Body of pancreas (tissue), 4 donors: Measurements from ENCODE around the gene SCN2B. TPM values are rescaled to one million over a fixed set of nuclear protein-coding genes. Genes with fewer than 3 reads are reported as not detected.

Experiments used
- ATAC-seq: fragments of 150-250 bp; one replicate; pipeline ENCODE4 v1.9.1; 2016
- DNase-seq, 4 donors: peaks; one replicate each; pipeline ENCODE4 v3.0.0-alpha.2; 2019
- H3K27ac ChIP-seq, 4 donors: fragments of 200-600 bp; sonication (generic); 1 replicate in 3 of 4; 2 replicates in 1 of 4; pipeline versions ENCODE4 v1.5.1 to v1.6.1; 2016 to 2019; ENCODE audit warnings: mild to moderate bottlenecking in 1 of 4, mixed read lengths in 1 of 4, moderate library complexity in 1 of 4
- H3K27me3 ChIP-seq, 2 donors: fragments of 200-600 bp; sonication (generic); one replicate each; pipeline ENCODE4 v1.6.0; 2016; ENCODE audit warnings: mild to moderate bottlenecking in 1 of 2
- H3K36me3 ChIP-seq, 2 donors: fragments of 200-600 bp; sonication (generic); replicated peaks in 1 of 2; 2 replicates each; pipeline ENCODE4 v1.5.1; 2016; ENCODE audit warnings: low read depth in 2 of 2; ENCODE audit not compliant: insufficient read depth in 1 of 2
- H3K4me1 ChIP-seq: fragments of 200-600 bp; sonication (generic); one replicate; pipeline ENCODE4 v1.6.0; 2016
- H3K4me3 ChIP-seq, 2 donors: fragments of 200-600 bp; sonication (generic); 1 replicate in 1 of 2; 2 replicates in 1 of 2; pipeline ENCODE4 v1.5.1; 2016 to 2019
- H3K9me3 ChIP-seq, 3 donors: fragments of 200-600 bp; sonication (generic); 1 replicate in 2 of 3; 2 replicates in 1 of 3; pipeline ENCODE4 v1.5.1; 2016
- CTCF ChIP-seq, 7 experiments: fragments of 450-650 bp in 4 of 7; fragments of 200-600 bp in 3 of 7; sonication (generic) in 3 of 7; IDR thresholded peaks; one replicate each; pipeline ENCODE4 v1.5.1; 2016 to 2019; ENCODE audit warnings: antibody characterized with exemption in 7 of 7
- POLR2A ChIP-seq, 3 donors: fragments of 450-650 bp; IDR thresholded peaks; one replicate each; pipeline ENCODE4 v1.6.1; 2016; ENCODE audit warnings: antibody characterized with exemption in 3 of 3, mild to moderate bottlenecking in 2 of 3
- WGBS, 2 donors: methylation state at CpG; one replicate each; pipeline ENCODE4 v1.1.5; 2017; 5-methylcytosine and 5-hydroxymethylcytosine counted together
- intact Hi-C: fragments of 100-400 bp; cut with DNase I; formaldehyde crosslinking; loops from one replicate; pipeline ENCODE4 v1.15.1; 2023
- total RNA-seq, 2 donors: library from RNA; depleted of rRNA; stranded (reverse); fragments of >200 nt; gene quantifications; one replicate each; pipeline ENCODE4 v1.1.0, GENCODE V29; 2016

The SCN2B gene
- total RNA-seq, 2 donors from 2014 or later: under 0.01 TPM; not detected in 1

DNA sequence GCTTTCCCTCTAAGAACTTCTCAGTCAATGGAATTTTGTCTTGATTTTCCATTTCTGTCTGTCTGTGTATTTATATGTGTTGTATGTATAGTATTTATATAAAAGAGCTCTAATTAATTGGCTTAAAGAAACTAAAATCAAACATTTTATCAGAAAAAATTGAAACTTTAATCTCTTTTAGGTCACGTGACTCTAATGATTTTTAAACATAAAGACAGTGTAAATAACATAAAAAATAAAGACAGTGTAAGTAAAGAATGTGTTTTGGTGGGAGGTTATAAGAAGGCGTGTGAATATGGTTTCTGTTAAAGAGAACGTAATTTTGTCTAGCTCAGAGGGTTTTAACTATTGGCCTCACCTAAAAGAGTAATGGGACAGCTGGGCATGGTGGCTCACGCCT, 46.0 kb upstream of the SCN2B start:
- TF ChIP-seq POLR2A (IDR thresholded peaks at IDR 0.05) (no peak), CTCF (IDR thresholded peaks at IDR 0.05) (no peak)
- 45 to 50% methylated on average over 4 of the region's 4 CpGs for WGBS, 2 donors

DNA sequence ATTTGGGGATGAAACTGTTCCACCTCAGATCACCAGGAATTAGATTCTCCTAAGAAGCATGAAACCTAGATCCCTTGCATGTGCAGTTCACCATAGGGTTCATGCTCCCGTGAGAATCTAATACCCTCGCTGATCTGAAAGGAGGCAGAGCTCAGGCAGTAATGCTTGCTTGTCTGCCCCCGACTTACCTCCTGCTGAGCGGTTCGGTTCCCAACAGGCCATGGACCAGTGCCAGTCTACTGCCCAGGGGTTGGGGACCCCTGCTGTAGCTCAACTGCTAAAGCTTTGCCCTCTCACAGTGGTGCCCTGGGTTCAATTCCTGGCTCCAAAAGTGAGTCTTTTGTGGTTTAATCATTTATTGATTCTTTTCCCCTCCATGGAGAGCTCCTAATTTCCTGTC, 45.0 kb upstream of the SCN2B start:
- ATAC-seq: no peak
- Histone ChIP-seq H3K27me3 (no peaks in the 10 kb centered on the region), H3K27ac (no peak overlapping the region), H3K36me3 (no peaks in the 10 kb centered on the region), H3K9me3 (no peaks in the 10 kb centered on the region), H3K4me1 (no peaks in the 10 kb centered on the region), H3K4me3 (no peak overlapping the region)
- TF ChIP-seq CTCF (IDR thresholded peaks at IDR 0.05) (no peak), POLR2A (IDR thresholded peaks at IDR 0.05) (no peak)
- DNase-seq: no peak
- intact Hi-C loops: no loop called here
- WGBS, 2 donors: 63 to 70% methylated on average over 5 of the region's 5 CpGs

More for the DNA sequence above, 46.0 kb upstream of the SCN2B start:
- DNase-seq: no peak
- H3K27ac ChIP-seq: no peak overlapping the region
- no peaks in the 10 kb centered on the region for H3K9me3 ChIP-seq
- intact Hi-C loops: no loop called here
- no peaks in the 10 kb centered on the region for H3K27me3 ChIP-seq
- no peak overlapping the region for H3K4me3 ChIP-seq
- H3K36me3 ChIP-seq: no peaks in the 10 kb centered on the region
- no peak for ATAC-seq
- H3K4me1 ChIP-seq: no peaks in the 10 kb centered on the region

- TF ChIP-seq CTCF (IDR thresholded peaks at IDR 0.05) (no peak), POLR2A (IDR thresholded peaks at IDR 0.05) (no peak)
- H3K4me3 ChIP-seq: no peak overlapping the region
- no peaks in the 10 kb centered on the region for H3K9me3 ChIP-seq
- ATAC-seq (no peak), DNase-seq (no peak)
- H3K4me1 ChIP-seq: no peaks in the 10 kb centered on the region
- no peaks in the 10 kb centered on the region for H3K27me3 ChIP-seq
- H3K36me3 ChIP-seq: no peaks in the 10 kb centered on the region
- 67 to 71% methylated on average over 1 of the region's 1 CpG for WGBS, 2 donors
- no peak overlapping the region for H3K27ac ChIP-seq
- intact Hi-C loops: no loop called here
Measured at GRCh38 chr11:118219732-118220131, 43.3 kb upstream of the SCN2B start.

DNA sequence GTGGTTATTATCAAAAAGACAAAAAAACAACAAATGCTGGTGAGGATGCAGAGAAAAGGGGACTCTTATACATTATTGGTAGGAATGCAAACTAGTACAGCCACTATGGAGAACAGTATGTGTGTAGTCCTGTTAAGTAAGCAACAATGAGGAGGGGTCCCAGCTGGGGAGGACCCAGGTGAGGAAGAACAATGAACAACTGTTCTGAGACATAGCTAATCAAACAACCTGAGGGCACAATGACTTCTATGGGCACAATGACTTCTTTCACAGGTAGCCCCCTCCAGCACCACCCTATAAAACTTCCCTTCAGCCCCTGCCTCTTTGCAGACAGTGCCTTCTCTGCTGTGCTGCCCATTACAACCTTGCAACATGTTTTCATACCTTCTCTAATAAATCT, 42.8 kb upstream of the SCN2B start:
- H3K9me3 ChIP-seq: no peaks in the 10 kb centered on the region
- H3K36me3 ChIP-seq: no peaks in the 10 kb centered on the region
- no peaks in the 10 kb centered on the region for H3K27me3 ChIP-seq
- TF ChIP-seq POLR2A (IDR thresholded peaks at IDR 0.05) (no peak), CTCF (IDR thresholded peaks at IDR 0.05) (no peak)
- H3K27ac ChIP-seq: no peak overlapping the region
- no peak overlapping the region for H3K4me3 ChIP-seq
- no peaks in the 10 kb centered on the region for H3K4me1 ChIP-seq
- intact Hi-C loops: no loop called here
- no peak for DNase-seq
- ATAC-seq: no peak

- ATAC-seq: no peak
- Histone ChIP-seq H3K27ac (no peak overlapping the region), H3K4me1 (no peaks in the 10 kb centered on the region), H3K27me3 (no peaks in the 10 kb centered on the region), H3K36me3 (no peaks in the 10 kb centered on the region), H3K9me3 (no peaks in the 10 kb centered on the region), H3K4me3 (no peak overlapping the region)
- intact Hi-C loops: no loop called here
- TF ChIP-seq CTCF (IDR thresholded peaks at IDR 0.05) (no peak), POLR2A (IDR thresholded peaks at IDR 0.05) (no peak)
- WGBS, 2 donors: 78 to 88% methylated on average over 3 of the region's 3 CpGs
- DNase-seq: no peak
Measured at GRCh38 chr11:118217575-118217974, 41.1 kb upstream of the SCN2B start.
